Hematopoietic multipotent progenitor cell treated with erythropoietin and hydrocortisone succinate and interleukin-3 and kit ligand, for 8 days (in vitro differentiated cells): ENCODE results near the gene CALCOCO1.
"Not testable (repeated sequence)": the region's sequence is repeated elsewhere in the genome, so short reads cannot be mapped to it uniquely, and the experiment has no call there.

Experiments
- DNase-seq: peaks from one replicate; pipeline ENCODE4 v3.0.0-alpha.2; 2015

Gene CALCOCO1

DNA sequence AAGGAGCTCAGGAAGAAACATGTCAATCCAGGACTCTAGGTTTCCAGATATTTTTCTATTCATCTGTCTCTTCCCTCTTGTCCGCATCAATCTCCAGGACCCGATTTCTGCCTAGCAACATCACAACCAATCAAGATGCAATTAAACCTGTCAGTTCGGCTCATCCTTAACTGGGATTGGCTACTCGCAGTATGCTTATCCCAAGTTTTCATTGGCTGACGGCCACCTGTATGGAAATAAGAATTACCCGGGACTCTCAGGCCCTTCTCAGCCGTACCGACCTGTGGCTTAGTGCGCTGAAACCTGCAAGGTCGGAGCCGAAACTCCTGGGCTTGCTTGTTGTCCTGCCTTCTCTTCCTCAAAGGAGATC, 31.0 kb downstream of the CALCOCO1 start:
- DNase-seq, result peak; percentile 73

DNA sequence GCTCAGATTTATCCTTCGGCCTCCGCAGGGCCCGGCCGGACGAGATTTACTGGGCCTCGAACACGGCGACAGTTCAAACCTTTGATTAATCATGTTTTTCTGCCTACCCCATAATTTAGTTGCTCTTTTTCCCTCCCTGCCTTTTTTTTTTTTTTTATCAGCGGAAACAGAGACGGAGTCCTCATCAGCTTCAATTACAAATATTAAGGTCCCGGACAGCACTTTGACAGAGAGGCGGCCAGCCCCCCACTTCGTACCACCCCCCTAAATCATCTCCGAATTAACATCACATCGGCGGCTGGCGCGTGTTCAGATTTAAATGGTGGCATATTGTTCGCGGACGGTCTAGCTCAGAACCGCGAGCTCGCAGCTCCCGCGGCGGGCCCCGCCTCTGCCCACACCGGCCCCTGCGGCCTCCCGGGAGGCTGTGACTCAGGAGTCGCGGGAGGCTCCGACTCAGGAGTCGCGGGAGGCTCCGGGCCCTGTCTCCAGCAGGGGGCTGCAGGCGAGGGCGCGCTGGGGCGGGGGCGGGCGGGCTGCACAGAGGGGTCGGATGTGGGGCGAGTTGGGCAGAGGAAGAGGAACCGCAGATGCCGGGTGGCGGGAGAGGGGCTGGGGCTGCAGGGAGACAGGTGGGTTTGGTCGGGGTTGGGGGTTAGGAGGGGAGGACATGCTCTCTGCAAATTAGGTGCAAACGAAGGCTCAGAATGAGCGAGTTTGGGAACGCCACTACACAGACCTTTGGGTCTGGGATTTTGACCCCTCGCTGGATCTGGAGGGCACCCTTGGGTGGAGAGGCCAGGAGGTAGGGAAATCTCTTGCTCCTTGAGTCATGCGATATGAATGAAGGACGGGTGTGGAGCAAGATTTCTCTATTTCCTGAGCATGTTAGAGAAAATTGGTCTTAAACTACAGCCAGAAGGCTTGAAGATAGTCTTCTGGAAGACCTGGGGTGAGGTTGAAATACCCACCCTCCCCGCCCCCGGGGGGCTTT, 31.8 kb downstream of the CALCOCO1 start:
- no peak for DNase-seq

DNA sequence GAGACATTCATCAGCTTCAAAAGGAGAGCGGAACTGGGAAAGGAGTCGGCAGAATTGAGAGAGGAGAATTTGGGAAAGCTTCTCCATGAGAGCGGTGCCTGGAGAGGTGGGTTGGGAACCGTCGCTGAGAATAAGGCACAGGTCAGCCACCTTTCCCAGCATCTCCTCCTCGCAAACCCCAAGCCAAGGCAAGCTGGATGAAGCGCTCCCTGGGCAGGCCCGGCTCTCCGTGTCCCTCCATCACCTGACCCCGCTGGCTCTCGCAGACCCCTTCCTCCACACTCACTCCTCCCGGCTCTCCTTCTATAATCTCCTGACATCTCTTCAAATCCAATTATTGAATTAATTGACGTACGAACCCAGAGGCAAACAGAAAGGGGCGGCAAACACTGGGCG, 32.5 kb downstream of the CALCOCO1 start:
- DNase-seq, result no peak

DNA sequence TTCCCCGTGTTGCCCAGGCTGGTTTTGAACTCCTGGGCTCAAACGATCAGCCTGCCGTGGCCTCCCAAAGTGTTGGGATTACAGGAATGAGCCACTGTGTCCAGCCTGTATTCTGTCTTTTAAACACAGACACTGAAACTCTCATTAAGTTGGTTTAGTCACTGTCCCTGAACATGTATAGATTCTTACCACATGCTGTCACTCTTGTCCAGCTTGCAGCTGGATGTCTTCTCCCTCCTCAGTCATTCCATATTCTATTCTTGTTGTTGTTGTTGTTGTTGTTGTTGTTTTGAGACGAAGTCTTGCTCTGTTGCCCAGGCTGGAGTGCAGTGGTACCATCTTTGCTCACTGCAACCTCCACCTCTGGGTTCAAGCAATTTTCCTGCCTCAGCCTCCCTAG, 39.1 kb downstream of the CALCOCO1 start:
- DNase-seq, result no peak

DNA sequence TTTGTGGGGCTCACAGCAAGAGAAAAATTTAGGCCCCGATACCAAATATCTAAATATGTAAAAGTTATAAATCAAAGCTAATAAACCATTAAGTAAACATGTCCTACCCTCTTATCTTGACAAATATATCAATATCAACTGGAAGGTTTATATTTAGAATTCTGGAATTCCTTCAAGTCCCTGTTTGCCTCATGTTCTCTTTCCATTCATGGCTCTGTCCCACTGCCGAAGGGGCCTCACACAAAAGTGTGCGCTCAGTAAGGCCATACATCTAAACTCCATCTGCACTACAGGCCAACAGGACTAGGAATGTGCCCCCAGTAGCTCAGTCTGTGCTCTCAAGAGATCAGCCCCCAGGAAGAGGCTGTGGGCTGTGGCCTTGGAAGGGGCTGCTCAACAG, 40.8 kb downstream of the CALCOCO1 start:
- DNase-seq, result no peak

DNA sequence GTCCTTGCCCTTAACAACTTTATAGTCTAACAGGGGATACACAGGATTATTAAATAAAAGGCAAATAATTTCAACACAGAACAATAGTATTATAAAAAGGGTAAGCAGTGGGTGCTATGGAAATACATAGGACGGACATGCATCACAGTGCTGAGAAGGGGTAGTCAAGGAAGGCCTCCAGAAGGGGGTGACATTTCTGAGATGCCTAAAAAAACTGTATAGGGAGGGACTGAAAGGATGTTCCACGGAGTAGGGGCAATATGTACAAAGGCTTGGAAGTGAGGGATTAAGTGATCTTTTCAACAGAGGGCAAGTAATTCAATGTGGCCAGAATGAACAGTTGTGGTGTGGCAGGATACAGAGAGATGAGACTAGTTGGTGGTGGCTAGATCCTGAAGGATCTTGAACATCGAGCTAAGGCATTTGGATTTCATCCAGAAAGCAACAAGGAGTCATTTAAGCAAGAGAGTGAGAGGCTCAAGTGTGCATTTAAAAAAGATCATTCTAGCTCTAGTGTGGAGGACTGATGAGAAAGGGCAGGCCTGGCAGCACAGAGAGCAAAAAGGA, 42.5 kb downstream of the CALCOCO1 start:
- DNase-seq, result no peak

DNA sequence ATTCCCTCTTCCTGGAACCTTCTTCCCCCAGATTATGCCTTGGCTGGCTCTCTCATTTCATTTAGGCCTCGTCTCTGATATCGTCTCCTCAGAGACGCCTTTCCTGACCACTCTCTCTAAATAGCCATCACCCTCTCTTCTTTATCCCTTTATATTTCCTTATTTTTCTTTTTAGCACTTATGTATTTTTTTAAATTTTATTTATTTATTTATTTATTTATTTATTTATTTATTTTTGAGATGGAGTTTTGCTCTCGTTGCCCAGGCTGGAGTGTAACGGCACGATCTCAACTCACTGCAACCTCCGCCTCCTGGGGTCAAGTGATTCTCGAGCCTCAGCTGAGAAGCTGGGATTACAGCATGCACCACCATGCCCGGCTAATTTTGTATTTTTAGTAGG, 43.3 kb downstream of the CALCOCO1 start:
- no peak for DNase-seq

DNA sequence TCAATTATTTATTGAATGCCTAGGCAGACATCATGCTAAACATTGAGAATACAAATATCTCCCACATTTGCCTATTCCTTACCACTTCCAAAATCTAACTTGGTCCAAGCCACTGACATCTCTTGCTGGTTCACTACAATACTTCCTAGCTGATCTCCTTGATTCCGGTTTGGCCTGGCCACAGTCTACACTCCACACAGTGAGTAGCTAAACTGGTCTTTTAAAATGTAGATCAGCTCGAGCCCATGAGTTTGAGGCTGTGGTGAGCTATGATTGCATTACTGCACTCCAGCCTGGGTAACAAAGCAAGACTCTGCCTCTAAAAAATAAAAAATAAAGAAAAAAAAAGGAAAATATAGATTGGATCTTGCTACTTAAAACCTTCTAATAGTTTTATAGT, 43.8 kb downstream of the CALCOCO1 start:
- DNase-seq, result no peak

DNA sequence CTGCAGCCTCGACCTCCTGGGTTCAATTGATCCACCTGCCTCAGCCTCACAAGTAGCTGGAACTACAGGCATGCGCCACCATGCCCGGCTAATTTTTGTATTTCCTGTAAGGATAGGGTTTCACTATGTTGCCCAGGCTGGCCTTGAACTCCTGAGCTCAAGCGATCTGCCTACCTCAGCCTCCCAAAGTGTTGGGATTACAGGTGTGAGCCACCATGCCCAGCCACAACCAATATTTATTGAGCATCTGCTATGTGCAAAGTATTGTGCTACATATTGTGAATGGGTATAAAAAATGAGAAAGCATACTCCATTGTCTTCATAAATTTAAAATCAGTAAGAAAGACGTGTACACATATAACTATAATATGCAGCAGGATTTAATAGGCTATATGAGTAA, 47.2 kb downstream of the CALCOCO1 start:
- not testable (repeated sequence) for DNase-seq

DNA sequence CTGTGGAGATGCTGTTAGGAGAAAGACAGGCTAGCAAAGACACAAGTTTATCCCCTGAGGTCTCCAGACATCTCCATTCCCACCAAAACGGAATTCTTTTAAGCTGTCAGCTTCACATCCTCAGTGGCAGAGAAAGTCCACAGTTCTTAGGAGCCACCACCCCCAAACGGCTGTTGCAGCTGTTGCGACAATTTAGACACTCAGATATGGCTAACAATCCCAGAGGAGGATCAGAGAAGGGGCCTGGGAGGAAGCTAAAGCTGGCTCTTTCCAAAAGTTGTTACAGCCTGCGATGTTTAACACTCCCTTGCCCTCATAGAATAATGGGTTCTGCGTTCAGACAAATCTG, 49.5 kb downstream of the CALCOCO1 start:
- DNase-seq, result no peak

DNA sequence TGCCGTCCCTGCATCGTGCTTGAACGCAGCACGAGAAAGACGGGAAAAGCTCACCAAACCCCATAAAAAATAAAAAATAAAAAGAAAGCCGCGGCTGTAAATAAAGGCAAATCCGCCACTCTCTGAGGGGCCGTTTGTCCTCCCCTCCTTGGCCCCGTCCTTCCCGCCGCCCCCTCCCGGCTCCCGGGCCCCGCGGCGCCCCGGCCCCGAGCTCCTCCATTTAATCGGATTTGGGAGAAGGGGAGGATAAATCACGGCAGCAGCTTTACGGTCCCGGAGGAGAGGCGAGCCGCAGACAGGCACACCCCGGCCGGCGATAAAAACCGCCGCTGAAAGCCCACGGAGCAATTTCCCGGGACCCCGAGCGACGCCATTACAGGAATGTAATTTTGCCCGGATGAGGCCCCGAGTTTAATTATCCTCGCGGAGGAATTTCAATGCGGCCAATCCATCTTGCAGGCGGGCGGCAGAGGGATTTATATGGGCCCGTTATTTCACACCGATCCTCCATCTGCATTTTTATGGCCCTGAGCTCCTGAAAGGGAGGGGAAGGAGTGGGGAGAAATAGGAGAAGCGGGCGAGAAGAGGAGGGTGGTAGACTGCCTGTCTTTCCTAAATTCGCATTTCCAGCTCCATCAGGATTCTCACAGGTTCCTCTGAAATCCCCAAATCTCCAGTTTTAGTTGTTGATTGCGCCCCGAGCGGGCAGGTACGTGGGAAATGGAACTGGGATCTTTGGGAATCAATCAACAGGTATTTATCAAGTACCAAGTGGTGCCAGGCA, 50.0 kb downstream of the CALCOCO1 start:
- no peak for DNase-seq

DNA sequence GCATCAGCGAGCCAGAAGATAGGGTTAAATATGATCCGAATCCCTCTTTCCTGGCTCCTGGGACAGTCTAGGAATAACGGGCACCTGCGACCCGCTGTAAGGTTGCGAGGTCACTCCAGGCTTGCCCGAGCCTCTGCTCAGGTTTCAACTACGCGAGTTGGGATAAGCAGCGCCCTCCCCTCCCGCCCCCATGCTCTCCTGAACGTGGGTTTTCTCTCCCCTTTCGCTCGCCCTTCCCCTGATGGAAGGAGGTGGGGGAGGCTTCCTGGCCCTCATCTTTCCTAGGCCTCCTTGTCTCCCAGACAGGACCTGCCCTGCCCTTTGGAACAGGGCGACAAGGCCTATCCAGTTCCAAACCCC, 50.6 kb downstream of the CALCOCO1 start:
- peak; percentile 25 for DNase-seq

DNA sequence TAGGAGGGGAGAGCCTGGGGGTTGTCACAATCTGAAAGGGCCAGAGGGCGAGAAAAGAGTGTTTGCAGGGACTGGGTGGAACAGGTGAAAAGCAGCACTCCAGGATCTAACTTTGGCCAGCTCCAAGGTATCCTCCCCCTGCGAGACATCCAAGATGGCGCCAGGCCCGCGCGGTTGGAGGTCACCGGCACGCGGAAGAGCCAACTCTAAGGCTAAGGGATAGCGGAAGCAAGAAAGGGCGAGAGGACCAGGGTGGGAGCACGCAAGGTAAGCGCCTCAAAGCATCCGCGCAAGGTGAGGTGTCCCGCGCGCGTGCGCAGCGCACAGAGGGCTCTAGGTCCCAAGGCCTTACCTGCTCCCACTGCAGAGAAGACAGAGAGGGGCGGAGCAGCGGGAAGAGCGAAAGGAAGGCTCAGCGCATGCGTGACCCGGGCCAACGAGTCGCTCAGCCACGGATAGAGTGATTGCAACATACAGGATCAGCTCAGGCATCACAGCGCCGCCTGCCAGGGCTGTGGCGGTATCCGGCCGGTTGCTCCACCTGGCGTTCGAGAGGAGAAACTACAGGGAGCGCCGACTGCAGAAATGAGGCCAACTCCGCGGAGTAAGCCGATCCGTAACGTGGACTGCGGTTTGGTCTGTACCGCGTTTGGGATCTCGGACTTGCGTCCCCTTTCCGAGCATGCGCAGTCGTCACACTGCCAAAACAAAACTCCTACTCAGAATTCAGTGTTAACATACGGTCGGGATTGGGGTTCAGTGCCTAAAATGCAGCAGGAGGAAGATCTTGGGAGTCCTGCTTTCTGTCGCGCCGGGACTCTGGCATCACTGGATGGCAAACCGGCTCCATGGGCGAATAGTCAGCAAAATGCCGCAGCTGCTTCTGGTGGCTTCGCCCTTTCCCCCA, 51.3 kb downstream of the CALCOCO1 start, which contains the start of gene ATP5MC2:
Gene ATP5MC2 (minus strand): TSS at position 383 of the 907 bp plus-strand sequence. CDS start 3,469 bp downstream, outside the sequence.
- DNase-seq, result peak; percentile 99

DNA sequence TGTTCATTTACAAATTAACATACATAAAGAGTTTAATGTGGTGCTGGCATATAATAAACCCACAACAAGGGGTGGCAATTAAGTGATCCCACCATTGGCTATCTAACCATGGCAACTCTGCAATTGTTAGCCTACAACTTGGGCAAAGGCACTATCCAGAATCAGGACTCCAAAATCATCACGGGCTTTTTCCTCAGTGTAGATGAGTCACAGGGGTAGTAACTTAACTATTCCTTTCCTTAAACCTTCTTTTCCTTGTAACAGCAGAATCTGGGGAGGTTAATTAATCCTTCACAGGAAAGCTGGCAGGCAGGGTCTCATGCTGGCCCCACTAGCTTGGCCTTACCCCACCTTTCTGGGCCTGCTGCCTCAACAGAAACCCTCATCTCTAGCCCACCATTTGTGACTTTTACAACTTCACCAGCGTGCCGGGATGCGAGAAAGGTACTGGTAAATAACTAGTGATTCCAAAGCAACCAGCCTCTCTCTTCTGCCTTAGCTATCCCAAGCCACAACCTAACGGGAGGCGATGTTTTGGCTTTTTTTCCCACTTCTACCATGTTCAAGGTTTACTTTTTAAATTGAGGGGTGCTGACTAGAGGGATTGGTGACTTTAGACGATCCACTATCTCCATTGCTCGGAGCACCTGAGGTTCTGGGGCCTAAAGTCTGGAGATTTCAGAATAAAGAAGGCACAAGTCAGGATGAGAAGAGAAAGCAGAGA, 52.1 kb downstream of the CALCOCO1 start:
- DNase-seq, result peak; percentile 19

DNA sequence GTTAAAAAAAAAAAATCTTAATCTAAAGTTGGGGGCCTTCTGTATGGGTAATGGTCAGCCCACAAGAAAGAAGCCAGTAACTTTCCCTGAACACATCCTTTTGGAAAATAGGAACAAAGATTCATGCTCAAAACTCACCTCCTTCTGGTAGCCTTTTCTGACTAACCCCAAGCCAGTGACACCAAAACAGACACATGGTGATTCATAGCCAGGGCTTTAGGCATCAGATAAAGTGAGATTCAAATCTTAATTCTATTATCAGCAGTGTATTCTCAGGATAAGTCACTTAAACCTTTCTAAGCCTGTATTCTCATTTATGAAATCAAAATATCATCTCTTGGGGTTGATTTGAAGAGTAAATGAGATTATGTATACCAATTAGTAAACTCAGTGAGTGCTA, 56.3 kb downstream of the CALCOCO1 start:
- no peak for DNase-seq

DNA sequence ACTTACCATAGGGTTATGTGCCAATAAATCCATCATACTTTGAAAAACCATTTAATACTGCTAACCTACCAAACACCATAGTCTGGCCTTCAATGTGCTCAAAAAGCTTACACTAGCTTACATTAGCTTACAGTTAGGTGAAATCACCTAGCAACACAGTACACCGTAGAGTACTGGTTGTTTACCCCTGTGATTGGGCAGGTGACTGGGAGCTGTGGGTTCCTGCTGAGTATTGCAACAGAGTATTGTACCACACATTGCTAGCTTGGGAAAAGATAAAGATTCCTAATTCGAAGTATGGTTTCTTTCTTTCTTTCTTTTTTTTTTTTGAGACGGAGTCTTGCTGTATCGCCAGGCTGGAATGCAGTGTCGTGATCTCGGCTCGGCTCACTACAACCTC, 56.9 kb downstream of the CALCOCO1 start:
- no peak for DNase-seq

DNA sequence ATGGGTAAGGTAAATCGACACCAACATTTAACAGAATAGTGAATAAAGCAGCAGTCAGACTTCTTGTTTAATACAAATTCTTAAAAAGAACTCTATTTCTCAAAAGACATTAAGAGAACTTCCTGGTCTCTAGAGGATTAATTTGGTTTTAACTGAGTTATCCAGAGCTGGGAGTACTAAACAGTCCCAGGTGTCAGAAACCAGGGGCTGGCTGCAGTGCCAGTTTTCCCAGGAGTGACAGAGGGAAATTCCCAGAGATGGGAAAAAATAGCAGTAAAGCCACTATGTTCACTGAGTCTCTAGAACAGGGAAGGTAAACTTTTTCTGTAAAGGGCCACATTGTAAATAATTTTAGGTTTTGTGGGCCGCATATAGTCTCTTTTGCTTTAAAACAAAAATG, 60.2 kb downstream of the CALCOCO1 start:
- DNase-seq, result no peak

DNA sequence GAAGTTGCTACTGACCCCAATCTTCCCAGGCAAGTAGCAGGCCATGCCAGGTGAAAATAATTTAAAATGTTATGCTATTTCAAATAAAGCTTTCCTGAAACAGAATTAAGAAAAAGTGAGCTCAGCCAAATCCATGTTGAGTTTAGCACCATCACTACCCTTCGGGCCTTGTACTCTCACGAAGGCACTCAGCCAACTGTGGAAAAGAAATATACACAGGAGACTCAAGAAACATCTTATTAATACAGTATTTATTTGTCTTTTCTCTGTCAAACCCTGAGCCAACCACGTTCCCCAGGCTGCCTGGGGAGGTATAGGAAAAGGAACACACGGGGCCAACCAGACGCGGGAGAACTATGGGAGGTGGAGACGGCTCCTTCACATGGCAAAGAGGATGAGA, 62.3 kb downstream of the CALCOCO1 start:
- no peak for DNase-seq

DNA sequence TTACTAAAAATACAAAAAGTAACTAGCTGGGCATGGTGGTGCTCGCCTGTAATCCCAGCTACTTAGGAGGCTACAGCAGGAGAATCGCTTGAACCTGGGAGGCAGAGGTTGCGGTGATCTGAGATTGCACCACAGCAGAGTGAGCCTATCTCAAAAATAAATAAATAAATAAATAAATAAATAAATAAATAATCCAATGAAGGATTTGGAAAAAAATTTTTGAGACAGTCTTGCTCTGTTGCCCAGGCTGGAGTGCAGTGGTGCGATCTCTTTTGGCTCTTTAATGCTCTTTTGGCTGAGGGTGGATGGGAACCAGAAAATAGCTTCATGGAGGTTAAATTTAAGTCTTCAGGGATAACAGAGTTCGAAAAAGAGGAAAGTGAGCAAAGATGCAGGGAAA, 63.1 kb downstream of the CALCOCO1 start:
- no peak for DNase-seq

DNA sequence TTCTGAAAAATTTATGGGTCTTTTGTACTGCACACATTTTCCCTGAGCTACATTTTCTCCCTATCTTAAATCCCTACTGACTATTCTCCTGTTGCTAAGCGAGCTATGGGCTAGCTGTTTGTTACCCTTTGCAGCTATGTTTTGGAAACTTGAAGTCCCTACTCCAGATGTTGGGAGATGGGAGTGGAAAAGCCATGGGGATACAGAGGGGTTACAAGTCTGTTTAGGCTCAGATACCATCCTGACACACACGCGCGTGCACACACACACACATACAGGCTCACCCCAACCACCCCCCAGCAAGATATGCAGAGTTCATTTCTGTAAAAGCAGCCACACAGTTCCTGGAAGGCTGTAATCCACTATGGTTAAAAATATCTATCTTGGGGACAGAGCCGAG, 67.2 kb downstream of the CALCOCO1 start:
- no peak for DNase-seq

DNA sequence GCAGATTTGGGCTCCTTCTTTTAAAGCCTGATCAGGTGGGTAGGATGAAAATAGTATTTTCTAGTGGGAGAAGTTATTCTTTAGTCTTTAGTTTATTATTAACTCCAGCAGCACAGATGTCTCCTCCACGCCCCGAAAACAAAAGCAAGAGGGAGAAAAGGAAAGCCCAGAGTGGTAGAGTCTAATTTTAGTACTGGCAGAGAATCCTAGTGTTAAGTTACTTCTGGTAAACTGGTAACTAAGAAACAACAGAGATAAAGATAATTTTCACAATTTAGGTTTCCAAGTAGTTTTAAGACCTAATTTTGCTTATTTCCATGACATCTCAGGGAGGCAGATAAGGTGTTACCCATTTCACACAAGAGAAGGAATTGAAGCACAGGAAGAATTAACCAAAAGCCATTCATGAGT, 67.7 kb downstream of the CALCOCO1 start:
- DNase-seq, result no peak

DNA sequence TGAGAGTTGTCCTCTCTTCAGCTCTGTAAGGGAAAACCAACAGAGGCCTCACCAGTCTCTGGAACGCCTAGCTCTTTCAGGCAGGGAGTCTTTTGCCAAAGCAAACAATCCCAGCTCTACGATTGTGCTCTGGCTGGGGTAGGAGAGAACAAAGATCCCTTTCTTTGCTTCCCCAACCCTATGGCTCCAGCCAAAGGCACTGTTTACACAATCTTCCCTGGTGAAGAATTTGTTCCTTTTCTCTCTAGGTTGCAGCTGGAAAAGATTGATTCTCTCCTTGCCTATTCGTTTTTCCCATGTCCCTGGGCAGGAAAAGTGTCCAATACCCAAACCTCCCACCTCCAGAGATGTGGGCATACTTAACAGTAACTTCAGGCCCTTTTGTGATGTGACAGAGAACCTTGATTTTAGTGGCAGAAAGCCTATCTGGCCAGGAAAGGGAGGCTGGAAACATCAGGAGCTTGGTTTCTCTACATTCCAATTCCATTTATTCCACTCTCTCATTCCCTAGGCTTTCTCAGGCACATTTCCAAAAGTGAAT, 68.2 kb downstream of the CALCOCO1 start:
- no peak for DNase-seq
